OCI-LY7 (cell line): ENCODE data around the gene IL26.

ENCODE experiments used
- EZH2phosphoT487 ChIP-seq: fragments of 200-600 bp; sonication (generic); IDR thresholded peaks from 2 replicates; pipeline ENCODE4 v1.6.1; 2018; ENCODE audit warnings: low read depth, borderline replicate concordance, mild to moderate bottlenecking, mixed run types, antibody characterized with exemption, low read length, moderate library complexity, mixed read lengths
- TF ChIP-seq, protein P1 (sequence below): fragments of 200-600 bp; sonication (generic); conservative IDR thresholded peaks from 2 replicates; pipeline ENCODE4 v1.5.1; 2014; ENCODE audit warnings: mild to moderate bottlenecking, antibody characterized with exemption, low read length, moderate library complexity, mixed read lengths

DNA sequence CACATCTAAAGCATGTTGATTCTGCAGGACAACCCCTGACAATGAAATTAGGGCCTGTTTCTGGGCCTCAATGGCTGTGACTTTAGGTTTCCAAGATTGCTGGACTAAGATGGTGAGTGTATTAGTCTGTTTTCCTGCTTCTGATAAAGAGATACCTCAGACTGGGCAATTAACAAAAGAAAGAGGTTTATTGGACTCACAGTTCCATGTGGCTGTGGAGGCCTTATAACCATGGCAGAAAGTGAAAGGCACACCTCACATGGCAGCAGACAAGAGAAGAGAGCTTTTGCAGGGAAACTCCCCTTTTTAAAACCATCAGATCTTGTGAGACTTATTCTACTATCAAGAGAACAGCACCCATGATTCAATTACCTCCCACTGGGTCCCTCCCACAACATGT lies 17.2 kb upstream of the IL26 start:
- TF ChIP-seq, protein P1, sequence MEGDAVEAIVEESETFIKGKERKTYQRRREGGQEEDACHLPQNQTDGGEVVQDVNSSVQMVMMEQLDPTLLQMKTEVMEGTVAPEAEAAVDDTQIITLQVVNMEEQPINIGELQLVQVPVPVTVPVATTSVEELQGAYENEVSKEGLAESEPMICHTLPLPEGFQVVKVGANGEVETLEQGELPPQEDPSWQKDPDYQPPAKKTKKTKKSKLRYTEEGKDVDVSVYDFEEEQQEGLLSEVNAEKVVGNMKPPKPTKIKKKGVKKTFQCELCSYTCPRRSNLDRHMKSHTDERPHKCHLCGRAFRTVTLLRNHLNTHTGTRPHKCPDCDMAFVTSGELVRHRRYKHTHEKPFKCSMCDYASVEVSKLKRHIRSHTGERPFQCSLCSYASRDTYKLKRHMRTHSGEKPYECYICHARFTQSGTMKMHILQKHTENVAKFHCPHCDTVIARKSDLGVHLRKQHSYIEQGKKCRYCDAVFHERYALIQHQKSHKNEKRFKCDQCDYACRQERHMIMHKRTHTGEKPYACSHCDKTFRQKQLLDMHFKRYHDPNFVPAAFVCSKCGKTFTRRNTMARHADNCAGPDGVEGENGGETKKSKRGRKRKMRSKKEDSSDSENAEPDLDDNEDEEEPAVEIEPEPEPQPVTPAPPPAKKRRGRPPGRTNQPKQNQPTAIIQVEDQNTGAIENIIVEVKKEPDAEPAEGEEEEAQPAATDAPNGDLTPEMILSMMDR = no peak
- TF ChIP-seq EZH2phosphoT487 = no peak
